ENCODE results near the gene TAS2R3. TPM values are rescaled to one million over a fixed set of nuclear protein-coding genes. Genes with fewer than 3 reads are reported as not detected.
A peak's percentile ranks its signal among the peaks of the same experiment; 100 is the strongest.
"Not testable (repeated sequence)": the region's sequence is repeated elsewhere in the genome, so short reads cannot be mapped to it uniquely, and the experiment has no call there.

The TAS2R3 gene
- total RNA-seq, 2 donors from 2014 or later = 1.1 to 5.2 TPM

- 86% methylated on average over 1 of the region's 1 CpG for WGBS
- intact Hi-C loops (cut with DNase I) = no loop called here
Measured at GRCh38 chr7:141742229-141742628, 21.7 kb upstream of the TAS2R3 start.

GRCh38 chr7:141744131-141744530 is 19.8 kb upstream of the TAS2R3 start:
- H3K4me3 ChIP-seq = no peak overlapping the region
- H3K36me3 ChIP-seq = peaks cover 0 to 9% of the 10 kb centered on the region in 2 donors
- intact Hi-C loops (cut with DNase I) = no loop called here
- DNase-seq (ENCODE audit: low spot score) = no peak
- H3K27me3 ChIP-seq (replicated peaks; ENCODE audit: insufficient read depth) = no peaks in the 10 kb centered on the region
- TF ChIP-seq POLR2A (IDR thresholded peaks at IDR 0.05) (no peak), POLR2AphosphoS5 (IDR thresholded peaks at IDR 0.05) (no peak)
- TF ChIP-seq, protein P1, sequence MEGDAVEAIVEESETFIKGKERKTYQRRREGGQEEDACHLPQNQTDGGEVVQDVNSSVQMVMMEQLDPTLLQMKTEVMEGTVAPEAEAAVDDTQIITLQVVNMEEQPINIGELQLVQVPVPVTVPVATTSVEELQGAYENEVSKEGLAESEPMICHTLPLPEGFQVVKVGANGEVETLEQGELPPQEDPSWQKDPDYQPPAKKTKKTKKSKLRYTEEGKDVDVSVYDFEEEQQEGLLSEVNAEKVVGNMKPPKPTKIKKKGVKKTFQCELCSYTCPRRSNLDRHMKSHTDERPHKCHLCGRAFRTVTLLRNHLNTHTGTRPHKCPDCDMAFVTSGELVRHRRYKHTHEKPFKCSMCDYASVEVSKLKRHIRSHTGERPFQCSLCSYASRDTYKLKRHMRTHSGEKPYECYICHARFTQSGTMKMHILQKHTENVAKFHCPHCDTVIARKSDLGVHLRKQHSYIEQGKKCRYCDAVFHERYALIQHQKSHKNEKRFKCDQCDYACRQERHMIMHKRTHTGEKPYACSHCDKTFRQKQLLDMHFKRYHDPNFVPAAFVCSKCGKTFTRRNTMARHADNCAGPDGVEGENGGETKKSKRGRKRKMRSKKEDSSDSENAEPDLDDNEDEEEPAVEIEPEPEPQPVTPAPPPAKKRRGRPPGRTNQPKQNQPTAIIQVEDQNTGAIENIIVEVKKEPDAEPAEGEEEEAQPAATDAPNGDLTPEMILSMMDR (IDR thresholded peaks at IDR 0.05) = no peak
- H3K4me1 ChIP-seq (replicated peaks) = peaks cover 5% of the 10 kb centered on the region
- no peak overlapping the region for H3K27ac ChIP-seq
- no peaks in the 10 kb centered on the region for H3K9me3 ChIP-seq
- WGBS = 90% methylated on average over 2 of the region's 2 CpGs

More at GRCh38 chr7:141742229-141742628, 21.7 kb upstream of the TAS2R3 start:
- no peak overlapping the region for H3K4me3 ChIP-seq
- H3K4me1 ChIP-seq (replicated peaks) = peaks cover 9% of the 10 kb centered on the region
- no peak overlapping the region for H3K27ac ChIP-seq
- TF ChIP-seq POLR2A (IDR thresholded peaks at IDR 0.05) = no peak
- TF ChIP-seq POLR2AphosphoS5 (IDR thresholded peaks at IDR 0.05) = no peak
- TF ChIP-seq, protein P1 (IDR thresholded peaks at IDR 0.05) = no peak
- DNase-seq (ENCODE audit: low spot score) = no peak
- peaks cover 0 to 9% of the 10 kb centered on the region in 2 donors for H3K36me3 ChIP-seq
- no peaks in the 10 kb centered on the region for H3K9me3 ChIP-seq
- H3K27me3 ChIP-seq (replicated peaks; ENCODE audit: insufficient read depth) = no peaks in the 10 kb centered on the region

DNA sequence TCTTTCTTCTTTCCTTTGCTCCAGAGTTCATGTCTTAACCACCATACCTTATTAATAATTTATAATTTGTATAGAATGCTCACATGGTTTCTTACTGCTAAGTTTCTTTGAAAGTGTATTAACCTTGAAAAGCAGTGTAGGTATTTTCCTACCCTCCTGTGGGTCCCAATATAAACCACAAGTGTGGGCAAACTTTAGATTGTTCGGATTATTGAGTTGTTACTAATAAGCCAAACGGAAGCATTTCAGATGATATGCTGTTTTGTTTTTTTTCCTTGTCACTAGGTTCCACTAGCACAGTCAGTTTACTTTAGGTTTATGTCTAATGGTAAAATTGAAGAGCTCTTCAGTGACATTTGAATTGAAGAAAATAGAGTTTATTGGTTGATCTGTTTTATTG is 15.5 kb upstream of the TAS2R3 start:
- Histone ChIP-seq H3K4me3 (no peak overlapping the region), H3K9me3 (no peaks in the 10 kb centered on the region), H3K27ac (no peak overlapping the region), H3K27me3 (replicated peaks; ENCODE audit: insufficient read depth) (no peaks in the 10 kb centered on the region), H3K4me1 (replicated peaks) (no peaks in the 10 kb centered on the region), H3K36me3 (peaks cover 16 to 22% of the 10 kb centered on the region in 2 donors)
- intact Hi-C loops (cut with DNase I) = no loop called here
- 89% methylated on average over 2 of the region's 2 CpGs for WGBS
- TF ChIP-seq POLR2A (IDR thresholded peaks at IDR 0.05) = no peak
- DNase-seq (ENCODE audit: low spot score) = no peak

DNA sequence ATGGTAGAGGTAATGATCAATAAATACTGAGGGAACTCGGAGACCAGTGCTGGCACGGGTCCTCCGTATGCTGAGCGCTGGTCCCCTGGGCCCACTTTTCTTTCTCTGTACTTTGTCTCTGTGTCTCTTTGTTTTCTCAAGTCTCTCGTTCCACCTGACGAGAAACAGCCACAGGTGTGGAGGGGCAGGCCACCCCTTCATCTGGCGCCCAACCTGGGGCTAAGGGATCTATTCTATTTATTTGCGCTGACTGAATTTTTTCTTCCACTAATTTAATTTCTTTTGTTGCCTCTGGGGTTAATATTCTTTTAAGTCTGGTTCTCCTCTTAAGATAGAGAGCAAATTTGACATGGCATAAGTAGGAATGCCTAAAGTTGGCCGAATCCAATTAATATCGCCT is 12.0 kb upstream of the TAS2R3 start:
- H3K9me3 ChIP-seq; H3K4me3 ChIP-seq; H3K4me1 ChIP-seq (replicated peaks); H3K27me3 ChIP-seq (replicated peaks; ENCODE audit: insufficient read depth); H3K27ac ChIP-seq; intact Hi-C loops (cut with DNase I); DNase-seq (ENCODE audit: low spot score): not testable (repeated sequence)
- WGBS = 97% methylated on average over 10 of the region's 10 CpGs
- H3K36me3 ChIP-seq = peaks cover 12 to 22% of the 10 kb centered on the region in 2 donors

DNA sequence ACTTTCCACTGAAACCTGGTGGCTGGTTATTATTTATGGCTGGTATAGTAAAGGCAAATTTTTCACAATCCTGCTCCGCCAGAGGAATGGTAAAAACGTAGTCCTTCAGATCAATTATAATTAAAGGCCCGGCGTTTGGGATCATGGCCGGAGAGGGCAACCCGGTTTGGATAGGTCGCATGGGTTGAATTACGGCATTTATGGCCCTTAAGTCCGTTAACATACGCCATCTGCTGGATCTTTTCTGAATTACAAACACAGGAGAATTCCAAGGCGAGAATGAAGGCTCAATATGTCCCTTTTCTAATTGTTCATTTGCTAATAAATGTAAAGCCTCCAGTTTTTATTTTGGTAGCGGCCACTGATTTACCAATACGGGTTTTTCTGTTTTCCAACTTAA is 11.3 kb upstream of the TAS2R3 start:
- H3K27ac ChIP-seq = no peak overlapping the region
- no peaks in the 10 kb centered on the region for H3K9me3 ChIP-seq
- intact Hi-C loops (cut with DNase I) = no loop called here
- TF ChIP-seq, protein P1 (IDR thresholded peaks at IDR 0.05) = no peak
- TF ChIP-seq POLR2A (IDR thresholded peaks at IDR 0.05) (no peak), POLR2AphosphoS5 (IDR thresholded peaks at IDR 0.05) (no peak)
- no peak overlapping the region for H3K4me3 ChIP-seq
- H3K4me1 ChIP-seq (replicated peaks) = no peaks in the 10 kb centered on the region
- 98% methylated on average over 13 of the region's 13 CpGs for WGBS
- H3K27me3 ChIP-seq (replicated peaks; ENCODE audit: insufficient read depth) = no peaks in the 10 kb centered on the region
- H3K36me3 ChIP-seq = peaks cover 12 to 22% of the 10 kb centered on the region in 2 donors
- no peak for DNase-seq (ENCODE audit: low spot score)

DNA sequence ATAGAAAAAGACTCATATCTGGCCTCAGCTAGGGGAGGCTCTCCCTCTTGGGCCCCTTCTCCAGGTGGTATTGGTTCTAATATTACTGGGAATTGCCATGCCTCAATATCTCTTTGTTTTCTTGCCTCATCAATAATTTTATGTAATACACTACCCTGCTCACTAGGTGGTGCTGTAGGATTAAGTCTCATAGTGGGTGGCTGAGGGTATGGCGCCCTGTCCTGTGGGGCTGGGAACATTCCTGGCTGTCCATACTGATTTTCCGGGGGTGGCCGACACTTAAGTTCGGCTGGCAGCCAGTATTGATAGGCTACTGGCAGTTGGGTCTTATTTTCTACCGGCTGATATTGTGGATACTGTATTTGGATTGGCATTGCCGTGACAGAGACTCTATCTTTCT is 9.0 kb upstream of the TAS2R3 start:
- no peak for DNase-seq (ENCODE audit: low spot score)
- Histone ChIP-seq H3K36me3 (peaks cover 12 to 22% of the 10 kb centered on the region in 2 donors), H3K9me3 (no peaks in the 10 kb centered on the region), H3K27me3 (replicated peaks; ENCODE audit: insufficient read depth) (no peaks in the 10 kb centered on the region), H3K4me3 (no peak overlapping the region), H3K27ac (no peak overlapping the region), H3K4me1 (replicated peaks) (no peaks in the 10 kb centered on the region)
- intact Hi-C loops (cut with DNase I) = no loop called here
- TF ChIP-seq, protein P1 (IDR thresholded peaks at IDR 0.05) = peak in 2 of 4 experiments; percentile 19 to 27
- TF ChIP-seq POLR2A (IDR thresholded peaks at IDR 0.05) (no peak), POLR2AphosphoS5 (IDR thresholded peaks at IDR 0.05) (no peak)
- WGBS = 99% methylated on average over 6 of the region's 6 CpGs

DNA sequence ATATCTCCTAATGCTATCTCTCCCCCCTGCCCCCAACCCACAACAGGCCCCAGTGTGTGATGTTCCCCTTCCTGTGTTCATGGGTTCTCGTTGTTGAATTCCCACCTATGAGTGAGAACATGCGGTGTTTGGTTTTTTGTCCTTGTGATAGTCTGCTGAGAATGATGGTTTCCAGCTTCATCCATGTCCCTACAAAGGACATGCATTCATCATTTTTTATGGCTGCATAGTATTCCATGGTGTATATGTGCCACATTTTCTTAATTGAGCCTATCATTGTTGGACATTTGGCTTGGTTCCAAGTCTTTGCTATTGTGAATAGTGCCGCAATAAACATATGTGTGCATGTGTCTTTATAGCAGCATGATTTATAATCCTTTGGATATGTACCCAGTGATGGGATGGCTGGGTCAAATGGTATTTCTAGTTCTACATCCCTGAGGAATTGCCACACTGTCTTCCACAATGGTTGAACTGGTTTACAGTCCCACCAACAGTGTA is 6.2 kb downstream of the TAS2R3 start:
- H3K4me1 ChIP-seq (replicated peaks); intact Hi-C loops (cut with DNase I): not testable (repeated sequence)
- 100% methylated on average over 3 of the region's 3 CpGs for WGBS

More for the DNA sequence above, 6.2 kb downstream of the TAS2R3 start:
- H3K4me3 ChIP-seq; DNase-seq (ENCODE audit: low spot score); H3K27ac ChIP-seq; H3K36me3 ChIP-seq; H3K27me3 ChIP-seq (replicated peaks; ENCODE audit: insufficient read depth); H3K9me3 ChIP-seq: not testable (repeated sequence)

Measured in prostate gland (tissue), 2 donors.